K562 (cell line): ENCODE measurements around the gene CLHC1. TPM values are rescaled to one million over a fixed set of nuclear protein-coding genes. Genes with fewer than 3 reads are reported as not detected.

Experiments
- ASH1L ChIP-seq: fragments of 450-650 bp; IDR thresholded peaks from 2 replicates; pipeline ENCODE4 v1.6.1; 2018; ENCODE audit warnings: borderline replicate concordance, mild to moderate bottlenecking, low read depth; ENCODE audit not compliant: partially characterized antibody
- ATF1 ChIP-seq, 2 experiments: fragments of 450-650 bp in 1 of 2; IDR thresholded peaks; 2 replicates each; pipeline ENCODE4 v1.6.1; 2016; ENCODE audit warnings: missing compliant biosample characterization in 1 of 2, missing genetic modification characterization in 1 of 2
- BHLHE40 ChIP-seq: IDR thresholded peaks from 2 replicates; pipeline ENCODE4 v1.6.1; 2011; ENCODE audit warnings: low read length, improper control_type of control experiment
- GATA2 ChIP-seq: sonication (generic); formaldehyde crosslinking; IDR thresholded peaks from 2 replicates; pipeline ENCODE4 v1.4.0; 2020; ENCODE audit warnings: mild to moderate bottlenecking, missing genetic modification reagents
- HDAC3 ChIP-seq: fragments of 450-650 bp; IDR thresholded peaks from 2 replicates; pipeline ENCODE4 v1.6.1; 2018; ENCODE audit warnings: borderline replicate concordance, mild to moderate bottlenecking, moderate library complexity; ENCODE audit not compliant: partially characterized antibody
- MCM3 ChIP-seq: fragments of 450-650 bp; IDR thresholded peaks from 2 replicates; pipeline ENCODE4 v1.6.1; 2016
- MTA1 ChIP-seq: fragments of 450-650 bp; IDR thresholded peaks from 2 replicates; pipeline ENCODE4 v1.6.1; 2017; ENCODE audit warnings: borderline replicate concordance
- MYBL2 ChIP-seq, 2 experiments: fragments of 450-650 bp in 1 of 2; sonication (generic) in 1 of 2; formaldehyde crosslinking in 1 of 2; IDR thresholded peaks; 2 replicates each; pipeline versions ENCODE4 v1.6.1 to v1.8.1; 2017 to 2022; ENCODE audit warnings: borderline replicate concordance in 1 of 2, inconsistent platforms in 1 of 2, low read depth in 1 of 2, mild to moderate bottlenecking in 1 of 2, missing genetic modification reagents in 1 of 2, moderate library complexity in 1 of 2
- NR2C2 ChIP-seq, 2 experiments: fragments of 200-800 bp in 1 of 2; sonication (Bioruptor generic) in 1 of 2; sonication (generic) in 1 of 2; formaldehyde crosslinking in 1 of 2; IDR thresholded peaks; 2 replicates each; pipeline versions ENCODE4 v1.6.1 to v1.8.0; 2016 to 2022; ENCODE audit warnings: mild to moderate bottlenecking in 1 of 2, missing compliant biosample characterization in 1 of 2, missing genetic modification characterization in 1 of 2, missing genetic modification reagents in 1 of 2
- RB1 ChIP-seq: fragments of 450-650 bp; IDR thresholded peaks from 2 replicates; pipeline ENCODE4 v1.6.1; 2017; ENCODE audit warnings: low read depth, mild to moderate bottlenecking
- SIN3B ChIP-seq: fragments of 450-650 bp; IDR thresholded peaks from 2 replicates; pipeline ENCODE4 v1.6.1; 2017; ENCODE audit warnings: low read depth, mild to moderate bottlenecking, moderate library complexity
- TCF3 ChIP-seq: sonication (generic); formaldehyde crosslinking; IDR thresholded peaks from 2 replicates; pipeline ENCODE4 v1.4.0; 2020; ENCODE audit warnings: mild to moderate bottlenecking, missing genetic modification reagents
- ZBTB7A ChIP-seq: IDR thresholded peaks from 2 replicates; pipeline ENCODE4 v1.6.1; 2011; ENCODE audit warnings: low read depth, mild to moderate bottlenecking, low read length, moderate library complexity, borderline replicate concordance; ENCODE audit not compliant: control insufficient read depth
- ZFP36 ChIP-seq: fragments of 150-350 bp; IDR thresholded peaks from 2 replicates; pipeline ENCODE4 v1.6.1; 2018; ENCODE audit warnings: low read length, low read depth; ENCODE audit not compliant: partially characterized antibody
- ZNF79 ChIP-seq: fragments of 250-450 bp; sonication (Bioruptor Pico); IDR thresholded peaks from 2 replicates; pipeline ENCODE4 v1.4.0; 2020; ENCODE audit warnings: low read depth, mild to moderate bottlenecking, moderate library complexity
- polyA plus RNA-seq, 8 experiments: library from polyadenylated mRNA; depleted of rRNA in 4 of 8; stranded (reverse) in 5 of 8; unstranded in 3 of 8; fragments of >200 nt; fragmentation: Nextera tagmentation in 2 of 8; fragmentation: Illumina TruSeq in 1 of 8; extraction: Ambion mirVana in 2 of 8; extraction: Trizol in 1 of 8; gene quantifications; 2 replicates each; pipeline versions ENCODE4 v1.2.1 to v1.2.3, GENCODE V29; 2011 to 2014; ENCODE audit warnings: inconsistent platforms in 1 of 8, missing spikeins in 1 of 8
- total RNA-seq, 7 experiments: library from RNA; depleted of rRNA in 6 of 7; stranded (reverse); fragments of >200 nt in 6 of 7; fragmentation: Illumina TruSeq in 2 of 7; extraction: Trizol in 2 of 7; gene quantifications; 2 replicates each; pipeline versions ENCODE4 v1.2.1 to v1.2.3, GENCODE V29; 2011 to 2021; ENCODE audit warnings: low replicate concordance in 1 of 7
- TF ChIP-seq, protein P1 (sequence below): fragments of 450-650 bp; IDR thresholded peaks from 2 replicates; pipeline ENCODE4 v1.6.1; 2016; ENCODE audit warnings: mild to moderate bottlenecking, moderate library complexity

CLHC1 gene
- total and polyA plus RNA-seq, 9 of the 15 experiments (the other 6 are each of a cell fraction or from before 2014, with no cell fraction given), result 3.7 to 14.3 (median 8.6) TPM

DNA sequence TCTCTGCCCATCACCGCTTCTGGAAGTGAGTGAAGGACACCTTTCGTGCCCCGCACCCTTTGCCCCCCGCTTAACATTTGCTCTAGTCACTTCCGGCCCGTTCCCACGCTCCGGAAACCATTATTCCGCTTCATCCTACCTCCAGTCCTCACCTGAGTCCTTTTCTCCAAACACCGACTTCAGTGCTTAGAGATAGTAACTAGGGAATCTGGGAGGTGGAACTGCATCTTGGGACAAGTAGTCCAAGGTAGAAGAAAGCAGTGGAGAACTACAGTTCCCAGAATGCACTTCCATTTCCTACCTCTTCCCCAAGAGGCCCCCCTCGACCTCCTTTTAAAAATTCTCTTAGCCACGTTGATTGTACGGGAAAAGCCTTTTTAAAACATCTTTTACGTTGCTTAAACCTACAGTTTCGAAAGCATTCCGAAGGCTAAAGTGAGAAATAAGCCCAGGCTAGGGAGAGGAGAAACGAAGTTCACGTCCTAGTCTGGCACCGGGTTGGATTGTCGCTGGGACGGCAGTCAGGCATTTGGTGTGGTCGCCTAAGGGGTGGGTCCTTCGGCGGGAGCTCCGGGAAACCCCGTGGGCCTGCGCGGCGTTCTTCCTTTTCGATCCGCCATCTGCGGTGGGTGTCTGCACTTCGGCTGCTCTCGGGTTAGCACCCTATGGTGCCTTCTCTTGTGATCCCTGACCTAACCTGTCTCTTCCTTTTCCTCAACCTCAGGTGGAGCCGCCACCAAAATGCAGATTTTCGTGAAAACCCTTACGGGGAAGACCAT, at the start of gene CLHC1, which contains the start of gene RPS27A (continued):
- TF ChIP-seq, protein P1, sequence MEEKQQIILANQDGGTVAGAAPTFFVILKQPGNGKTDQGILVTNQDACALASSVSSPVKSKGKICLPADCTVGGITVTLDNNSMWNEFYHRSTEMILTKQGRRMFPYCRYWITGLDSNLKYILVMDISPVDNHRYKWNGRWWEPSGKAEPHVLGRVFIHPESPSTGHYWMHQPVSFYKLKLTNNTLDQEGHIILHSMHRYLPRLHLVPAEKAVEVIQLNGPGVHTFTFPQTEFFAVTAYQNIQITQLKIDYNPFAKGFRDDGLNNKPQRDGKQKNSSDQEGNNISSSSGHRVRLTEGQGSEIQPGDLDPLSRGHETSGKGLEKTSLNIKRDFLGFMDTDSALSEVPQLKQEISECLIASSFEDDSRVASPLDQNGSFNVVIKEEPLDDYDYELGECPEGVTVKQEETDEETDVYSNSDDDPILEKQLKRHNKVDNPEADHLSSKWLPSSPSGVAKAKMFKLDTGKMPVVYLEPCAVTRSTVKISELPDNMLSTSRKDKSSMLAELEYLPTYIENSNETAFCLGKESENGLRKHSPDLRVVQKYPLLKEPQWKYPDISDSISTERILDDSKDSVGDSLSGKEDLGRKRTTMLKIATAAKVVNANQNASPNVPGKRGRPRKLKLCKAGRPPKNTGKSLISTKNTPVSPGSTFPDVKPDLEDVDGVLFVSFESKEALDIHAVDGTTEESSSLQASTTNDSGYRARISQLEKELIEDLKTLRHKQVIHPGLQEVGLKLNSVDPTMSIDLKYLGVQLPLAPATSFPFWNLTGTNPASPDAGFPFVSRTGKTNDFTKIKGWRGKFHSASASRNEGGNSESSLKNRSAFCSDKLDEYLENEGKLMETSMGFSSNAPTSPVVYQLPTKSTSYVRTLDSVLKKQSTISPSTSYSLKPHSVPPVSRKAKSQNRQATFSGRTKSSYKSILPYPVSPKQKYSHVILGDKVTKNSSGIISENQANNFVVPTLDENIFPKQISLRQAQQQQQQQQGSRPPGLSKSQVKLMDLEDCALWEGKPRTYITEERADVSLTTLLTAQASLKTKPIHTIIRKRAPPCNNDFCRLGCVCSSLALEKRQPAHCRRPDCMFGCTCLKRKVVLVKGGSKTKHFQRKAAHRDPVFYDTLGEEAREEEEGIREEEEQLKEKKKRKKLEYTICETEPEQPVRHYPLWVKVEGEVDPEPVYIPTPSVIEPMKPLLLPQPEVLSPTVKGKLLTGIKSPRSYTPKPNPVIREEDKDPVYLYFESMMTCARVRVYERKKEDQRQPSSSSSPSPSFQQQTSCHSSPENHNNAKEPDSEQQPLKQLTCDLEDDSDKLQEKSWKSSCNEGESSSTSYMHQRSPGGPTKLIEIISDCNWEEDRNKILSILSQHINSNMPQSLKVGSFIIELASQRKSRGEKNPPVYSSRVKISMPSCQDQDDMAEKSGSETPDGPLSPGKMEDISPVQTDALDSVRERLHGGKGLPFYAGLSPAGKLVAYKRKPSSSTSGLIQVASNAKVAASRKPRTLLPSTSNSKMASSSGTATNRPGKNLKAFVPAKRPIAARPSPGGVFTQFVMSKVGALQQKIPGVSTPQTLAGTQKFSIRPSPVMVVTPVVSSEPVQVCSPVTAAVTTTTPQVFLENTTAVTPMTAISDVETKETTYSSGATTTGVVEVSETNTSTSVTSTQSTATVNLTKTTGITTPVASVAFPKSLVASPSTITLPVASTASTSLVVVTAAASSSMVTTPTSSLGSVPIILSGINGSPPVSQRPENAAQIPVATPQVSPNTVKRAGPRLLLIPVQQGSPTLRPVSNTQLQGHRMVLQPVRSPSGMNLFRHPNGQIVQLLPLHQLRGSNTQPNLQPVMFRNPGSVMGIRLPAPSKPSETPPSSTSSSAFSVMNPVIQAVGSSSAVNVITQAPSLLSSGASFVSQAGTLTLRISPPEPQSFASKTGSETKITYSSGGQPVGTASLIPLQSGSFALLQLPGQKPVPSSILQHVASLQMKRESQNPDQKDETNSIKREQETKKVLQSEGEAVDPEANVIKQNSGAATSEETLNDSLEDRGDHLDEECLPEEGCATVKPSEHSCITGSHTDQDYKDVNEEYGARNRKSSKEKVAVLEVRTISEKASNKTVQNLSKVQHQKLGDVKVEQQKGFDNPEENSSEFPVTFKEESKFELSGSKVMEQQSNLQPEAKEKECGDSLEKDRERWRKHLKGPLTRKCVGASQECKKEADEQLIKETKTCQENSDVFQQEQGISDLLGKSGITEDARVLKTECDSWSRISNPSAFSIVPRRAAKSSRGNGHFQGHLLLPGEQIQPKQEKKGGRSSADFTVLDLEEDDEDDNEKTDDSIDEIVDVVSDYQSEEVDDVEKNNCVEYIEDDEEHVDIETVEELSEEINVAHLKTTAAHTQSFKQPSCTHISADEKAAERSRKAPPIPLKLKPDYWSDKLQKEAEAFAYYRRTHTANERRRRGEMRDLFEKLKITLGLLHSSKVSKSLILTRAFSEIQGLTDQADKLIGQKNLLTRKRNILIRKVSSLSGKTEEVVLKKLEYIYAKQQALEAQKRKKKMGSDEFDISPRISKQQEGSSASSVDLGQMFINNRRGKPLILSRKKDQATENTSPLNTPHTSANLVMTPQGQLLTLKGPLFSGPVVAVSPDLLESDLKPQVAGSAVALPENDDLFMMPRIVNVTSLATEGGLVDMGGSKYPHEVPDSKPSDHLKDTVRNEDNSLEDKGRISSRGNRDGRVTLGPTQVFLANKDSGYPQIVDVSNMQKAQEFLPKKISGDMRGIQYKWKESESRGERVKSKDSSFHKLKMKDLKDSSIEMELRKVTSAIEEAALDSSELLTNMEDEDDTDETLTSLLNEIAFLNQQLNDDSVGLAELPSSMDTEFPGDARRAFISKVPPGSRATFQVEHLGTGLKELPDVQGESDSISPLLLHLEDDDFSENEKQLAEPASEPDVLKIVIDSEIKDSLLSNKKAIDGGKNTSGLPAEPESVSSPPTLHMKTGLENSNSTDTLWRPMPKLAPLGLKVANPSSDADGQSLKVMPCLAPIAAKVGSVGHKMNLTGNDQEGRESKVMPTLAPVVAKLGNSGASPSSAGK, result no peak
- TF ChIP-seq MYBL2 (IDR thresholded peaks at IDR 0.05; ENCODE audit: low read depth) (no peak), MYBL2 (CRISPR knock-in tag; IDR thresholded peaks at IDR 0.05; ENCODE audit: borderline replicate concordance) (no peak), MTA1 (peak; percentile 81), TCF3 (CRISPR knock-in tag) (0 out of 2 replicates have a peak, but pooled peaks have one; percentile 12), ASH1L (peak; percentile 83), ATF1 (CRISPR knock-in tag; IDR thresholded peaks at IDR 0.05) (no peak), ATF1 (tag; IDR thresholded peaks at IDR 0.05) (peak; percentile 79), RB1 (peak; percentile 66), MCM3 (no peak), ZBTB7A (peak; percentile 55; the same call in 1 of the 2 replicates), BHLHE40 (no peak), ZNF79 (CRISPR knock-in tag) (no peak), ZFP36 (peak; percentile 61), NR2C2 (CRISPR knock-in tag; IDR thresholded peaks at IDR 0.05) (peak; percentile 54; the same call in 1 of the 2 replicates), NR2C2 (tag; IDR thresholded peaks at IDR 0.05) (peak; percentile 91), SIN3B (peak; percentile 60), GATA2 (CRISPR knock-in tag) (peak; percentile 59; the same call in 1 of the 2 replicates), HDAC3 (peak; percentile 22)
